GM12864 (cell line): ENCODE results near the gene GALNT16.

Experiments used
- DNase-seq: peaks from one replicate; pipeline ENCODE4 v3.0.0-alpha.2; 2011; ENCODE audit warnings: low read depth
- H3K4me3 ChIP-seq: 2 replicates; pipeline ENCODE4 v1.5.1; 2011; ENCODE audit warnings: mild to moderate bottlenecking, low read depth, low read length, control low read depth
- TF ChIP-seq, protein P1 (sequence below): IDR thresholded peaks from 2 replicates; pipeline ENCODE4 v1.5.1; 2011; ENCODE audit warnings: low read depth, mild to moderate bottlenecking, moderate library complexity, low read length, control low read depth, inconsistent platforms; ENCODE audit errors: missing control alignments

GALNT16 gene

DNA sequence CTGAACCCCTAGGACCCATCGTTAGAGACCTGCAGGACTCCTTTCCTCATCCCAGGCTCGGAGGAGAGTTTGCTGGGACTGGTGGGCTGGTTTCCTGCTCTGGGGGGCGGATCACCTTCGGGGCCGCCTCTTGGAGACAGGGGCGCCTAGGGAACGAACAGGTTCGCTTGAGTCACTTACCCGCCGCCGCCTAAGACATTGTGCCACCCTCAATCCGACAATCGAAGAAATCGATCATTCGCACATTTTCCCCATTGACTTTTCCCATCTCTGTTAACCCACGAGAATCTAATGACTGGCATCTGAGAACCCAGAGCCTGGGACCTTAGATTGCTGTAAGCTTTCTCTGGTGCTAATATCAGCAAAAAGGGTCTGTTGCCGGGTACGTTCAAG is 138.9 kb downstream of the GALNT16 start:
- TF ChIP-seq, protein P1, sequence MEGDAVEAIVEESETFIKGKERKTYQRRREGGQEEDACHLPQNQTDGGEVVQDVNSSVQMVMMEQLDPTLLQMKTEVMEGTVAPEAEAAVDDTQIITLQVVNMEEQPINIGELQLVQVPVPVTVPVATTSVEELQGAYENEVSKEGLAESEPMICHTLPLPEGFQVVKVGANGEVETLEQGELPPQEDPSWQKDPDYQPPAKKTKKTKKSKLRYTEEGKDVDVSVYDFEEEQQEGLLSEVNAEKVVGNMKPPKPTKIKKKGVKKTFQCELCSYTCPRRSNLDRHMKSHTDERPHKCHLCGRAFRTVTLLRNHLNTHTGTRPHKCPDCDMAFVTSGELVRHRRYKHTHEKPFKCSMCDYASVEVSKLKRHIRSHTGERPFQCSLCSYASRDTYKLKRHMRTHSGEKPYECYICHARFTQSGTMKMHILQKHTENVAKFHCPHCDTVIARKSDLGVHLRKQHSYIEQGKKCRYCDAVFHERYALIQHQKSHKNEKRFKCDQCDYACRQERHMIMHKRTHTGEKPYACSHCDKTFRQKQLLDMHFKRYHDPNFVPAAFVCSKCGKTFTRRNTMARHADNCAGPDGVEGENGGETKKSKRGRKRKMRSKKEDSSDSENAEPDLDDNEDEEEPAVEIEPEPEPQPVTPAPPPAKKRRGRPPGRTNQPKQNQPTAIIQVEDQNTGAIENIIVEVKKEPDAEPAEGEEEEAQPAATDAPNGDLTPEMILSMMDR, result no peak
- no peak for DNase-seq
- peak overlapping the region; percentile 99 for H3K4me3 ChIP-seq

DNA sequence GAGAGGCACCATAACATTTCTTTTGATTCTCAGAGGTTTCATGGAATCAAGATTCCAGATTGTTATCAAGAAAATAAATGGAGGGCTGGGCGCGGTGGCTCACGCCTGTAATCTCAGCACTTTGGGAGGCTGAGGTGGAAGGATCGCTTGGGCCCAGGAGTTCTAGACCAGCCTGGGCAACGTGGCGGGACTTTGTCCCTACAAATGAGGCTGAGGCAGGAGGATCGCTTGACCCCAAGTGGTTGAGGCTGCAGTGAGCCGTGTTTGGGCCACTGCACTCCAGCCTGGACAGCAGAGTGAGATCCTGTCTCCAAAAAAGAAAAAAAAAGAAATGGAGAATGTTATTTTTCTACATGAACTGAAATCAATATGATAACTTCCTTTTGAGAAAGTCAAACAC is 139.8 kb downstream of the GALNT16 start:
- TF ChIP-seq, protein P1, result no peak
- peak overlapping the region; percentile 99 for H3K4me3 ChIP-seq
- no peak for DNase-seq

DNA sequence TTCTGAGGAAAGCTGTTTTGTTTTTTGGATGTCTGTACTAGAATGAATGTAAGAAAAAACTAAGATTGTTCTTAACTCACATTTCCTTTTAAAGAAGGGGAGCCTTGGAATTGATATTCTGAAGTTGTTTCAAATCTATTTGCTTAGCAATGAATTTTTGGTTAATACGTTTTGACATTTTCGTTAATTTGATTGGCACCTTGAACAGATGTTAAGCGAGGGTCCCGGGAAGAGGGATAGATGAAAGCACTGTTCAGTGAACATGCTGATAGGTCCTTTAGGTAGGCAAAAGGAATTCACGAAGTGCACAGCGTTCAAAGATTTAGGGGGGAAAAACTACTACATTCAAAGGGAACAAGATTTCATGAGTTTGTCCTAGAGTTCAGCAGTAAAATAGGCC is 140.2 kb downstream of the GALNT16 start:
- peak overlapping the region; percentile 99; the same call in 1 of the 2 replicates for H3K4me3 ChIP-seq
- DNase-seq, result no peak
- TF ChIP-seq, protein P1, result no peak

DNA sequence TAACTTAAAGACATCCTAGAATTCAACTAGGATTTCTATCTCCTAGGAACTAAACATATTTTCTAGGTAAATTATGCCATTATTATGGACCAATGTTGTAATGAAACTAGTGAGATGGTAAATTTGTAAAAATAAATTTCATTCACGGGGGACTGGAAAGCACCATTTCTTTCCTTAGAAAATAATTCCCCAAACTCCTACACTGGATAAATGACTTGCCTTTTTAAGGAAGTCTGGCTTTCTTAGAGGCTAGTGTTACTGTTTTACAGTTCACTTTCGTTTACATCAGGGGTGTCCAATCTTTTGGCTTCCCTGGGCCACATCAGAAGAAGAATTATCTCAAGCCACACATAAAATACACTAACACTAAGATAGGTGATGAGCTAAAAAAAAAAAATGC is 141.9 kb downstream of the GALNT16 start:
- TF ChIP-seq, protein P1, result no peak
- no peak for DNase-seq
- no peak overlapping the region for H3K4me3 ChIP-seq

DNA sequence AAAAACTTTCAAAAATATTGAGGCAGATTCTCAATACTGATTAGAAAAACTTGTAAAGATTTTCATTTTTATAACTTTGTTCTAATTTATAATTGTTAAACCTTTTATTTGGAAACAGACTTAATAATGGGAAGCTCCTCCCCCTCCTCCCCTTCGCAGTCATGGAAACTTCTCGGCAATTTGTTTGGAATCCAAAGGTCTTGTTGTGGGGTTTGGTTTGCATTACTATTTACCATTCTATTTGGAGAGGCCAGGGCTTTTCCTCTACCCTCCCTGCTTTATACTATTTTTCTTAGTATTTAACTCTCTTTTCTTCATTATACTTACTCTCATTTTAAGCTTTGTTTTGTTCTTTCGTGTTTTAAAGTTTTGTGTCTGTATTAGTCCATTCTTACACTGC is 144.5 kb downstream of the GALNT16 start:
- TF ChIP-seq, protein P1, result no peak
- DNase-seq, result no peak
- H3K4me3 ChIP-seq, result no peak overlapping the region

DNA sequence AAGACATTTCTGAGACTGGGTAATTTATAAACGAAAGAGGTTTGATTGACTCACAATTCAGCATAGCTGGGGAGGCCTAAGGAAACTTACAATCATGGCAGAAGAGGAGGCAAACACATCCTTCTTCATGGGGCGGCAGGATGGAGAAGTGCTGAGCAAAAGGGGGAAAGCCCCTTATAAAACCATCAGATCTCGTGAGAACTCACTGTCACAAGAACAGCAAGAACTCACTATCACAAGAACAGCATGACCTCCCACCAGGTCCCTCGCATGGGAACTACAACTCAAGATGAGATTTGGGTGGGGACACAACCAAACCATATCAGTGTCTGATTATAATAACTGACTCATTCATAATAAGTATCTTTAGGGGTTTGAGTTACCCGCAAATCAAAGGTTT is 144.9 kb downstream of the GALNT16 start:
- DNase-seq, result no peak
- no peak overlapping the region for H3K4me3 ChIP-seq
- TF ChIP-seq, protein P1, result no peak

DNA sequence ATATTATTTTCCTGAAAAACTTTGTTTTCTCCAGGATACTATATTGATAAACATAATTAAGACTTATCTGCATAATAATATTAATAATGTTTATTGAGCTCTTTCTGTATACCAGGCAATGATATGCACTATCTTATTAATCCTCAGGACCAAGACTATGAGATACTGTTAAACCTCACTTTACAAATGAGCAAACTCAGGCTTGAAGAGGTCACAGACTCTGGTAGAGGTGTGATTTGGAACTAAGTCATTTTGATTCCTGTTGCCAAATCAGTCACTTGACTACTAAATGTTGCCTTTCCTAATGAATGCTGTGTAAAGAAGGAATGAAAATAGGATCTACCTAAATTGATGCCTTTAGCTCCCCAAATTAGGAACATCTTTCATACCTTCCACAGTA is 145.8 kb downstream of the GALNT16 start:
- TF ChIP-seq, protein P1, result no peak
- DNase-seq, result no peak
- no peak overlapping the region for H3K4me3 ChIP-seq
